HFF-Myc (cell line): ENCODE results near the gene HMGB1.

Source experiments
- DNase-seq: peaks from one replicate; pipeline ENCODE4 v3.0.0-alpha.2; 2011; ENCODE audit warnings: low read depth; ENCODE audit errors: extremely low read depth
- H3K4me3 ChIP-seq: replicated peaks from 2 replicates; pipeline ENCODE4 v1.5.1; 2011; ENCODE audit warnings: low read depth, mild to moderate bottlenecking, control low read depth, low read length
- TF ChIP-seq, protein P1 (sequence below): IDR thresholded peaks from 2 replicates; pipeline ENCODE4 v1.5.1; 2012; ENCODE audit warnings: mild to moderate bottlenecking, low read depth, low read length, control low read depth; ENCODE audit errors: missing control alignments

HMGB1 gene

DNA sequence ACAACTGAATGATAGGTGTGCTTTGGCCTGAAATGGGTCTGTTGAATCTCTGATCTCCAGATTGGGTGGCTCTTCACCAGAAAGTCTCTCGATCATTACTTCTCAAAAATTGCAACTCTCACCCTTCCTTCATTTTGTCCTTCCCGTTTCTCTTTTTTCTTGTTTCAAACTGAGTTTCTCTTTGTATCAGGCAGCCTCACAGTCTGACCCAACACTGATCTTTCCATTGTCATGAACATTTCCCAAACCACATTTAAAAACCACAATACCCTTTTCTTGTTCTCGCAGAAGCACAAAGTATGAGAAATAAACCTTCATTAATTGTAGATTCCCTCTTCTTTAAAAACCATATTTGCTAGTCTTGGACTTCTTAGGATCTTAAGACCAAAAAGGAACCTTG lies 33.6 kb upstream of the HMGB1 start:
- no peak for DNase-seq
- TF ChIP-seq, protein P1, sequence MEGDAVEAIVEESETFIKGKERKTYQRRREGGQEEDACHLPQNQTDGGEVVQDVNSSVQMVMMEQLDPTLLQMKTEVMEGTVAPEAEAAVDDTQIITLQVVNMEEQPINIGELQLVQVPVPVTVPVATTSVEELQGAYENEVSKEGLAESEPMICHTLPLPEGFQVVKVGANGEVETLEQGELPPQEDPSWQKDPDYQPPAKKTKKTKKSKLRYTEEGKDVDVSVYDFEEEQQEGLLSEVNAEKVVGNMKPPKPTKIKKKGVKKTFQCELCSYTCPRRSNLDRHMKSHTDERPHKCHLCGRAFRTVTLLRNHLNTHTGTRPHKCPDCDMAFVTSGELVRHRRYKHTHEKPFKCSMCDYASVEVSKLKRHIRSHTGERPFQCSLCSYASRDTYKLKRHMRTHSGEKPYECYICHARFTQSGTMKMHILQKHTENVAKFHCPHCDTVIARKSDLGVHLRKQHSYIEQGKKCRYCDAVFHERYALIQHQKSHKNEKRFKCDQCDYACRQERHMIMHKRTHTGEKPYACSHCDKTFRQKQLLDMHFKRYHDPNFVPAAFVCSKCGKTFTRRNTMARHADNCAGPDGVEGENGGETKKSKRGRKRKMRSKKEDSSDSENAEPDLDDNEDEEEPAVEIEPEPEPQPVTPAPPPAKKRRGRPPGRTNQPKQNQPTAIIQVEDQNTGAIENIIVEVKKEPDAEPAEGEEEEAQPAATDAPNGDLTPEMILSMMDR: no peak
- H3K4me3 ChIP-seq: no peak overlapping the region

DNA sequence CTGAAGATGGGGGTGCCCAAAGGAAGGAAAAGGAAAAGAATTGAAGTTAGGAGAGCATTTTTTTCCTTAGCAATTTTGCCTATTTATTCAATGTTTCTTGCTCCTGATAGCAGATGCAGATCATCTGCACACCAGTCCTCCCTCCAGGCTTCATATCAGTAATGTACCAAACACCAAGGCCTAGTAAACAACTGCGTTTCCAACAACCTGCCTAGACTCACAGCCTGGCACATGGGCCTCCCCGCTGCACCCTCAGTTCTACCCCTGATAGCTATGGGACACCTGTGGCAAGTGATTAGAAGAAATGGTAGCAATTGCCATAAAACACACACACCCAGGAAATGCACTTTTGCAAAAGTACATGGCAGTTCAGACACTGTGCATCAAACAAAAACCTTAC lies 30.4 kb upstream of the HMGB1 start:
- H3K4me3 ChIP-seq: no peak overlapping the region
- TF ChIP-seq, protein P1: no peak
- DNase-seq: no peak

DNA sequence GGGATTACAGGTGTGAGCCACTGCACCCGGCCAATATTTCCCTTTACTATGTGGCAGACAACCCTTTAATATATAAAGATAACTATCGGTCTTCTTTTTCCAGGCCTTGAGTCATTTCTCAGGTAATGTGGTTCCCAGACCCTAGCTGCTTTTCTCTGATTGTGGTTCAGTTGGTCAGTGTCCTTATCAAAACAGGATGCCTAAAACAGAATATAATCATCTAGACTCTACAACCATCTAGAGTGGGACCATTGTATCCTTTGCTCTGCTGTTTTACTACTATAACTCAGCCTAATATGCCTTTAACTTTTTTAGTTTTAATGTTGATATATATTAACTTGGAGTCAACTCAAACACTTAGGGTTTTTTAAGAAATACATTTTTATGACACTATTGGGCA lies 30.0 kb upstream of the HMGB1 start:
- no peak overlapping the region for H3K4me3 ChIP-seq
- TF ChIP-seq, protein P1: no peak
- DNase-seq: no peak

DNA sequence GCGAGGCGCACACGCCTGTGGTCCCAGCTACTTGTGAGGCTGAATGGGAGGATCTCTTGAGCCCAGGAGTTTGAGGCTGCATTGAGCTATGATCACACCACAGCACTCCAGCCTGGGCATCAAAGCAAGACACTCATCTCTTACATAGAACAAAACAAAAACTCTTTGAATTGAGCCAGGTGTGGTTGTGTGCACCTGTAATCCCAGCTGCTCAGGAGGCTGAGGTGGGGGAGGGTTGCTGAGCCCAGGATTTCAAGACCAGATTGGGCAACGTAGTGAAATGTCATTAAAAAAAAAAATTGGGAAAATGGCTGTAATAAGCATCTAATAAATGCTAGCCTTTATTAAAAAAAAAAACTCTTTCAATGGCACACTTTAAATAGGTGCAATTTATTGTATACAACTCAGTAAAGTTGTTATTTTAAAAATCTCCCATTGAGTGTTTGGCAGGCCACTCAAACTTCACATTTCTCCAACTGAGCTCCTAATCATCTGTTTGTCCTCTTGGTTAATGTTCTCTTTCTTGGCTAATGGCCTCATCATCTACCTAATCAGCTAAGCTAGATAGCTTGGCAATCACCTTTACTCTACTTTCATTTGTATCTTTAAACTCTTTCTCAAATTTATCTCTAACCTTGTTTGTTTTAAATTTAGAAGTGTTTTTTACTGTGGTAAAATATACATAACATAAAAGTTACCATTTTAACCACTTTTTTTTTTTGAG lies 28.1 kb upstream of the HMGB1 start:
- no peak overlapping the region for H3K4me3 ChIP-seq
- no peak for DNase-seq
- TF ChIP-seq, protein P1: no peak

DNA sequence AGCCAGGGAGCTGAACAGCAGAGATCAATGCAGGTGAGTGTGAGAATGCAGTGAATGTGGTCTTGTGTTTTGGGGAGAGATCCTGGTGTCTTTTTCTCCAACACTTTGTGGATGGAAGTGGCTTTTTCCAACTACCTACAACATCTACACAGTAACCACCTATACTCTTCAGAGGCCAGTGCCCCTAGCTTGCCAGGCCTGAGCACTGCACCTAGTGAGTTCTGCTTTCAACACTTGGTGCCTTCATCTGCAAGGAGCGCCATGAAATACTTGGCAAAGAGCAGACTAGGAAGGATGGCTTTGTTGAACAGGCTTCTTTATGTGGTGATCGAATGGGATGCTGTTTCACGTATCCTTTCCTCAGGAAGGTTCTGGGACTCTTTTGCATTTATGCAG lies 21.3 kb upstream of the HMGB1 start:
- DNase-seq: no peak
- TF ChIP-seq, protein P1: no peak
- H3K4me3 ChIP-seq: no peak overlapping the region

DNA sequence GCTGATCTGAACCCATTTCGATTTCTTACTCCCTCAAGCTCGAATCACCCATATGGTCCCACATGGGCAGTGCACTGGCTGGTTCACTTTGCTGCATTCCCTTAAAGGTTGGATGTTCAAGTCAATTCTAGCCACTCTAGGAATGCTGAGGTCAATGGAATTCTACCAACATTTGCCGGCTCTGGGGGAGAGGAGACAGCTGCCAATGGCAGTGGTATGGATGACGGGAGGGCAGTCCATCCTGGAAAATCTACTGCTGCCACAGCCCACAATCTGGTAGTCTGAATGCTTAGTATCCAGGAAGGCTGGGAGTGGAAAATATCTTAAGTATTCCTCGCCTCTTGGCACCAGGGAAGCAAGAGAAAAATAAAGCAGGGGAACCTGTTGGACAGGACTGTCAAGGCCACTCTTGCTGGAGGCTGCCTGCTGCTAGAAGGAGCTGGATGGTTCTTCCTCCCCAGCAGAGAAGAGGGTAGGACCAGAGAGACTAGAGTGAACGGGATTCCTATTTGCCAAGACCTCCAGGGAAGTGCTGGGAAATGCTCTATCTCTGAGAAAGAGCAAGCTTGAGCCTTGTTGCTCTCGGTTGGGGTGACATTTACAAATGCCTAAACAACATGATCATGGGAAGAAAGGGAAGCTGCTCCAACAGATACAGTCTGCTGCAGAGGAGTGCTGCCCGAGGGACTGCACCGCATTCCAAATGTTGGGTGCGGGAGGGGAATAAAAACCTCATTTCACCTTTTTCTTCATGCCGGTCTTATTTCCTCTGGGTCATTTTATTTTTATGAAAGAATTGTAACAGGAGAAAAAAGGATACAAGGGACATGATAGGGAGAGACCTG lies 20.7 kb upstream of the HMGB1 start:
- no peak for DNase-seq
- H3K4me3 ChIP-seq: no peak overlapping the region
- TF ChIP-seq, protein P1: no peak
